Panc1 (cell line): ENCODE measurements around the gene ERMP1. TPM values are rescaled to one million over a fixed set of nuclear protein-coding genes. Genes with fewer than 3 reads are reported as not detected.

ENCODE experiments used
- ATAC-seq: fragments of 200-7000 bp; cut with Tn5 transposase; 2 replicates; pipeline ENCODE4 v1.9.1; 2020; ENCODE audit warnings: mild to moderate bottlenecking, moderate library complexity
- BruUV-seq: library from RNA; stranded (reverse); fragments of 400-500 nt; replicated peaks from 2 replicates; lab custom pipeline; 2021; lab: Mats Ljungman, UMichigan
- CTCF ChIA-PET: fragments of 300-600 bp; sonication (Branson Sonifier 250); formaldehyde crosslinking; loops from one replicate; lab custom pipeline; 2022; ENCODE audit warnings: antibody characterized with exemption; lab: Charles Lee
- POLR2A ChIA-PET: fragments of 300-600 bp; sonication (Branson Sonifier 250); formaldehyde crosslinking; loops from one replicate; lab custom pipeline; 2022; ENCODE audit warnings: antibody characterized with exemption; lab: Charles Lee
- DNase-seq: peaks from one replicate; pipeline ENCODE4 v3.0.0-alpha.2; 2010; ENCODE audit warnings: low read depth, low spot score
- H3K27ac ChIP-seq: 2 replicates; pipeline ENCODE4 v1.5.1; 2011; ENCODE audit warnings: mild to moderate bottlenecking, low read length, inconsistent platforms
- H3K27me3 ChIP-seq: fragments of 200-500 bp; sonication (Bioruptor generic); 2 replicates; pipeline ENCODE4 v1.6.0; 2014; ENCODE audit warnings: low read length, inconsistent platforms; ENCODE audit not compliant: control insufficient read depth, insufficient read depth
- H3K36me3 ChIP-seq: fragments of 200-500 bp; sonication (Bioruptor generic); 2 replicates; pipeline ENCODE4 v1.5.1; 2014; ENCODE audit warnings: inconsistent platforms, mild to moderate bottlenecking, low read length, moderate library complexity; ENCODE audit not compliant: control insufficient read depth, insufficient read depth
- H3K4me1 ChIP-seq: 2 replicates; pipeline ENCODE4 v1.5.1; 2011; ENCODE audit warnings: inconsistent platforms, mild to moderate bottlenecking, low read length, moderate library complexity; ENCODE audit not compliant: control insufficient read depth, insufficient read depth
- H3K4me3 ChIP-seq, 2 experiments: 2 replicates each; pipeline ENCODE4 v1.5.1; 2011 to 2012; ENCODE audit warnings: low read depth in 2 of 2, low read length in 2 of 2, mild to moderate bottlenecking in 2 of 2, inconsistent platforms in 1 of 2, moderate library complexity in 1 of 2
- H3K9me3 ChIP-seq: fragments of 200-500 bp; sonication (Bioruptor generic); 2 replicates; pipeline ENCODE4 v1.5.1; 2014; ENCODE audit warnings: low read depth, mild to moderate bottlenecking, inconsistent platforms, low read length, moderate library complexity; ENCODE audit not compliant: control insufficient read depth, insufficient read depth
- CTCF ChIP-seq: fragments of 450-650 bp; IDR thresholded peaks from 2 replicates; pipeline ENCODE4 v1.5.1; 2017; ENCODE audit warnings: mild to moderate bottlenecking
- POLR2AphosphoS5 ChIP-seq: IDR thresholded peaks from 2 replicates; pipeline ENCODE4 v1.6.1; 2012; ENCODE audit warnings: mild to moderate bottlenecking, low read depth, low read length, moderate library complexity
- REST ChIP-seq, 2 experiments: IDR thresholded peaks; 2 replicates each; pipeline ENCODE4 v1.6.1; 2011 to 2012; ENCODE audit warnings: low read depth in 2 of 2, control low read depth in 1 of 2, low read length in 1 of 2, mild to moderate bottlenecking in 1 of 2, moderate library complexity in 1 of 2; ENCODE audit not compliant: insufficient read depth in 1 of 2
- SIN3A ChIP-seq: IDR thresholded peaks from 2 replicates; pipeline ENCODE4 v1.6.1; 2012; ENCODE audit warnings: low read depth, mild to moderate bottlenecking, low read length, moderate library complexity, borderline replicate concordance; ENCODE audit not compliant: insufficient read depth
- TCF7L2 ChIP-seq: IDR thresholded peaks from 2 replicates; pipeline ENCODE4 v1.6.1; 2011; ENCODE audit warnings: mild to moderate bottlenecking, low read depth, low read length, inconsistent platforms
- in situ Hi-C: cut with HindIII; loops from 2 replicates; pipeline ENCODE4 v1.10.0; 2016; ENCODE audit warnings: low sequenced_read_pairs, low pct_unique_long_range_greater_than_20kb
- intact Hi-C: fragments of 100-400 bp; cut with micrococcal nuclease; formaldehyde crosslinking; loops from one replicate; pipeline ENCODE4 v1.10.0; 2022; ENCODE audit not compliant: unreplicated experiment
- total RNA-seq: library from RNA; stranded (reverse); gene quantifications from one replicate; pipeline ENCODE4 v1.2.1, GENCODE V29; 2021; ENCODE audit not compliant: unreplicated experiment

The ERMP1 gene
- total RNA-seq, 1 experiment from 2014 or later: 38.4 TPM

- no TSS peak for BruUV-seq
- Histone ChIP-seq H3K27ac (no peak overlapping the region), H3K36me3 (no peaks in the 10 kb centered on the region; the same call in none of the 2 replicates), H3K4me3 (no peak overlapping the region), H3K9me3 (no peaks in the 10 kb centered on the region), H3K27me3 (no peaks in the 10 kb centered on the region), H3K4me1 (no peaks in the 10 kb centered on the region)
- in situ Hi-C loops: no loop called here
- ChIA-PET CTCF (interaction anchor here (0.7 kb wide), 1 partner anchor 126 kb away, joined by 6 read pairs; no protein-coding TSS in a partner anchor), POLR2A (no interaction called here)
- intact Hi-C loops: no loop called here
- no peak for DNase-seq
- ATAC-seq: no peak
- TF ChIP-seq TCF7L2: no peak
- no peak for TF ChIP-seq REST (IDR thresholded peaks at IDR 0.05; ENCODE audit: insufficient read depth in 1 of 2, low read depth in 2 of 2, low read length in 1 of 2)
- no peak for TF ChIP-seq SIN3A
- no peak for TF ChIP-seq CTCF
- TF ChIP-seq POLR2AphosphoS5: no peak
Measured at GRCh38 chr9:5767968-5768932, 64.7 kb downstream of the ERMP1 start.

GRCh38 chr9:5764130-5764868 is 68.6 kb downstream of the ERMP1 start:
- H3K9me3 ChIP-seq: no peaks in the 10 kb centered on the region
- no peak overlapping the region for H3K27ac ChIP-seq
- no peaks in the 10 kb centered on the region; the same call in 1 of the 2 replicates for H3K36me3 ChIP-seq
- in situ Hi-C loops: no loop called here
- TF ChIP-seq CTCF (no peak), TCF7L2 (no peak), POLR2AphosphoS5 (no peak), SIN3A (no peak), REST (IDR thresholded peaks at IDR 0.05; ENCODE audit: insufficient read depth in 1 of 2, low read depth in 2 of 2, low read length in 1 of 2) (no peak)
- no TSS peak for BruUV-seq
- ChIA-PET CTCF (no interaction called here), POLR2A (no interaction called here)
- no peak overlapping the region for H3K4me3 ChIP-seq
- H3K27me3 ChIP-seq: no peaks in the 10 kb centered on the region
- intact Hi-C loops: no loop called here
- DNase-seq (no peak), ATAC-seq (no peak)
- no peaks in the 10 kb centered on the region for H3K4me1 ChIP-seq
